GM21515 (cell line): ENCODE measurements around the gene CDH26.
A peak's percentile ranks its signal among the peaks of the same experiment; 100 is the strongest.
"Not testable (repeated sequence)": the region's sequence is repeated elsewhere in the genome, so short reads cannot be mapped to it uniquely, and the experiment has no call there.

Experiments
- ATAC-seq: cut with Tn5 transposase; IDR thresholded peaks from one replicate; pipeline ENCODE4 v1.9.1; 2021; ENCODE audit not compliant: unreplicated experiment

CDH26 gene

DNA sequence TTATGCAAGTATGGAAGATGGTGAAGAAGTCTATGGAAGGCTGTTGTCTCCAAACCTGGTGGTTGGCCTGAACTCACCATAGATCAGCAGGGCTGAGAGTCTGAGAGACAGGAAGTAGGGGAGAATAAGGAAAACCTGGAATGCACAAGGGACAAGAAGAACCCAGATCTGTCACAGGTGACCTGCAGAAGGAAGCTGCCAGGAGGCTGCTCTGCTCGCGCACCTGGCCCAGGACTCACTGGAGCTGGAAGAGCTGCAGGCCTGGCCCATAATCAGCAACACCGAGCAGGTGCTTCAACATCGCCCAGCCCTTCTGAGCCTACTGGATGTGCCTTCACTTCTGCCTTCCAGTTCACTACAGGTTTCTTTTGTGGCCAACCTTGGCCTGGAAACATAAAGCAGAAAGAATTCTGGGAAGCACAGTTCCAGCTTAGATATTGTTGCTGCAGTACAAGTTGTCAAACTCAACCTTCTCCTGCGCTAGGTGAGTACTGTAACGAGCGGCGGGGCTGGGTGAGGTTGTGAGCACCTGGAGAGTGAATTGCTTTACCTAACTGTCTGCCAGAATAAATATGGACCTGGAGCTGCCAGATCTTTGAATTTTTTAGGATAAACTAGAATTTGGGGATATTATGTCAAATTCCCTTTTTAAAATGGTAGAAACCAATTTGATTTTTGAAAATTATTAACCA is 82.4 kb downstream of the CDH26 start:
- no peak for ATAC-seq

DNA sequence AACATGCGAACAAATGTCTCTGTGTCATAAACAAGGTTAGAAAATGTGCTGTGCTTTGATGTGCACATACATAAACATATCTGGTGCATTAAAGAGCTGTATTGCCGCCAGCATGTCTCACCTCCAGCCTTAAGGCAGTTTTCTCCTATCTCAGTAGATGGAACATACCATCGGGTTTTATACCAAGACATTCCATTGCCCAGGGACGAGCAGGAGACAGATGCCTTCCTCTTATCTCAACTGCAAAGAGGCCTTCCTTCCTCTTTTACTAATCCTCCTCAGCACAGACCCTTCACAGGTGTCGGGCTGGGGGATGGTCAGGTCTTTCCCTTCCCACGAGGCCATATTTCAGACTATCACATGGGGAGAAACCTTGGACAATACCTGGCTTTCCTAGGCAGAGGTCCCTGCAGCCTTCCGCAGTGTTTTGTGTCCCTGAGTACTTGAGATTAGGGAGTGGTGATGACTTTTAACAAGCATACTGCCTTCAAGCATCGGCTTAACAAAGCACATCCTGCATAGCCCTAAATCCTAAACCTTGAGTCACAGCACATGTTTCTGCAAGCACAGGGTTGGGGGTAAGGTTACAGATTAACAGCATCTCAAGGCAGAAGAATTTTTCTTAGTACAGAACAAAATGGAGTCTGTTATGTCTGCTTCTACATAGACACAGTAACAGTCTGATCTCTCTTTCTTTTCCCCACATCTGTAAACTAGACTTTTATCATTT is 83.4 kb downstream of the CDH26 start:
- not testable (repeated sequence) for ATAC-seq

DNA sequence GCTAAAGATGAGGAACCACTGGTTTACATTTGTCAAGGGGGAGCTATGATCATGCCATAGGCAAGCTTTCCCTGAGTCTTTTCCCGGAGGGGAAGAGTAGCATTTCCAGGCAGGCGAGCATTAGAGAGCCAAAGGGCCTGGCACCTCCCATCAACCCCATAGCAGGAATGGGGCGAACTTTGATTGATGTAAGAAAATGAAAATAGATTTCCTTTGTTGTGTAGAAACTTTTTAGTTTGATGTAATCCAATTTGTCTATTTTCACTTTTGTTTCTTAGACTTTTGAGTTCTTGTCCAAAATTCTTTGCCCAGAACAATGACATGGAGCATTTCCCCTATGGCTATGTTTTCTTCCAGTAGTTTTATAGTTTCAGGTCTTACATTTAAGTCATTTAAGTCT is 85.2 kb downstream of the CDH26 start:
- no peak for ATAC-seq

DNA sequence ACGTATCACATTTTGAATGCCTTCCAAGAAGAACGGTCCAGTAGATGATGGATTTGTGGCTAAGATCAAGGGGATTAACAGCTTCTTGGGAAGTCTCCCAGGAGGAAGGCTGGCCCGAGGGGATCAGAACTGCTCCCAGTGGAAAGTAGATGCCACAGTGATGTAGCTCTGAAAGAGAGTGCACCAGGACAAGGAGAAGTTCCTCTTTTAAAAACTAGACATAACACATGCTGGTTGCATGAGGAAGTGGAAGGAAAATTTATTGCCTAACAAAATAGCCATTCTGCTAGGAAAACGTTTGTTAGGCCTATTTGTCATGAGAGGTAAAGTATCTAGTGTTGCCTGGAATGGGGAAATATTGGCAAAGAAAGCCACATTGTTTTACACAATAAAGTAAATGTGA is 87.8 kb downstream of the CDH26 start:
- no peak for ATAC-seq

DNA sequence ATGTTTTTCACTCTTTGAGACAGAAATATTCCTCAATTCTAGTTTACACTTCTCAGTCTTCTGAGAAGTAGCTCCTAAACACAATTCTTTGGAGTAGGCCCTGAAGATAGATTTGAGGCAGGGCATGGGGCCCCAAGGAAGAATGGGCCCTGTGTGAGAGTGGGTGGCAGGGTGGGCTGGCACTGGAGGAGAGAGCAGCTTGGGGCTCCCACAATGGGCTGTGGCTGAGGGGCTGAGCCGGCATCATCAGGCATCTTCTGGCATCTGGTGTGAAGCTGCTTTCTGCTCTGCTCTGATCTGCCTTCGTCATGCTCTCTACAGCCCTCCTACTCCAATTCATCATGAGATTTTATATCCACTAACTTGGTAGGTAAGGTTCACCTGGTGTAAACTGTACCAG is 88.2 kb downstream of the CDH26 start:
- no peak for ATAC-seq

DNA sequence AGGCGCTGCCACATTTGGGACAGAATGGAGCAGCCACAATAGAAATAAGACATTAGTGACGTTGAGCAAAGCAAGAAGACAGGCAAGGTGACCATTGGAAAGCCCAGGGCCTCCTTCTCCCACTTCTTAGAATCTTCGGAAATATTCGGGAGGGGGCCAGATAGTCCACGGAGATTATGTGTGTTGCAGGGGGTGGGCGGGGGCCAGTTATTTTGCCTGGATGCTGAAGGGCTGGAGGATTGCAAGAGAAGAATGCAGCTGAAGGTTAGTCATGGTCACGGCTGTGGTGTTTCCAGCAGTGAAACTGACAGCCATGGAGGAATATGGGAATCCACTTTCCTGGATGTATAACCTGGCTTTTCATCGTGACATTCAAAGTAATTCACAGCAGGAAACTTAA is 88.6 kb downstream of the CDH26 start:
- no peak for ATAC-seq

DNA sequence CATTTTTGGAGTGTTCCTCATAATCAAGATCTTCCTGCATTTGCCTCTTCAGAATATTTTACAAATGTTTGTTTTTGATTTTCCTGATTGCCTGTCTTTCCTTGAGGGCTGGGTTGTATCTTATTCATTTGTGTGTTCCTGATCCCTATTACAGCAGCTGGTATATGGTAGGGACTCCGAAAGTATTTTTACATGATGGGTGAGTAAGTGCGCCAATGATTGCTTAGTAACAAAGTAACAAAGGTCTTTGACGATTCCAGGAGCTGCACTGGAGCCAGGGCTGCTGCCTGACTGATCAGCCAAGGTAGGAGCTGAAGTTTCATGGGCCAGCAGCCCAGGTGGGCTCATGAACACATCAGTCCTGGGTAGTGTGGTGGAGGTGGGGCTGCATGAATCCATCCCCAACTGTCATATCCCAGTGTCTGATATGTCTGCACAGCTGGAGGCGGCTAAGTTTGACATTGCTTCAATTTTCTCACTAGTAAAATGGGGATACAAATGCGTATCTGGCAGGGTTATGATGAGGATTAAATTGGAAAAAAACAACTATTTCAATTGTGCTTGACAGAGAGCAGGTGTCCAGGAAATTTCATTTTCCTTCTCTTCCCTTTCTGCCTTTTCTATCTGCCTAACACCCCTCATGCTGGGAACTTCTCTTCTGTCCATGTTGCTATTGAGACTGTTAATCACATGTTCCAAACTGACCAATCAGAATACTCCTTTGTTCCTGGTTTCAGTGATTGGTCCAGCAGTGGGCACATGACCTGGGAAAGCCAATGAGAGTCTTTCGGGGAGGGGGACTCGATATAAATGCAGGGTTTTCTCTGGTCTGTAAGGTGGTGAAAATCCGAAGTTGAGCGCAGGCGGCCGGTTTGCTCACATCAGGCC is 90.7 kb downstream of the CDH26 start:
- ATAC-seq = no peak

DNA sequence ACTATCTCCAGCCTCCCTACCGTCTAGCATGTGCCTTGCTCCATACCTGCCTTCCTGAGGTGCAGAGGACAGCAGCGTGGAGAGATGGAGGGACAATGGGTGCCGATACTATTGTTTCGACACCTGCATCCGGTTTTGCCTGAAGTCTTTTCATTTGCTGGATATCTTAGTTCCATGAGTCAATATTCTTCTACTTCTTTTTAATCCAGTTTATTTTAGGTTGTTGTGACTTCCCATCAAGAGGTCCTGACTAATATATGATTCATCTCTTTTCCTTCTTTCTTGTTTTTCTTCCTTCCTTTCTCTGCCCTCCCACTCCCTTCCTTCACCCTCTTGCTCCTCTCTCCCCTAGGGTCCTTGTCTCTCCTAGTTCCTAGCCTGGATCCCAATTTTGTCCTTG is 91.4 kb downstream of the CDH26 start:
- no peak for ATAC-seq

DNA sequence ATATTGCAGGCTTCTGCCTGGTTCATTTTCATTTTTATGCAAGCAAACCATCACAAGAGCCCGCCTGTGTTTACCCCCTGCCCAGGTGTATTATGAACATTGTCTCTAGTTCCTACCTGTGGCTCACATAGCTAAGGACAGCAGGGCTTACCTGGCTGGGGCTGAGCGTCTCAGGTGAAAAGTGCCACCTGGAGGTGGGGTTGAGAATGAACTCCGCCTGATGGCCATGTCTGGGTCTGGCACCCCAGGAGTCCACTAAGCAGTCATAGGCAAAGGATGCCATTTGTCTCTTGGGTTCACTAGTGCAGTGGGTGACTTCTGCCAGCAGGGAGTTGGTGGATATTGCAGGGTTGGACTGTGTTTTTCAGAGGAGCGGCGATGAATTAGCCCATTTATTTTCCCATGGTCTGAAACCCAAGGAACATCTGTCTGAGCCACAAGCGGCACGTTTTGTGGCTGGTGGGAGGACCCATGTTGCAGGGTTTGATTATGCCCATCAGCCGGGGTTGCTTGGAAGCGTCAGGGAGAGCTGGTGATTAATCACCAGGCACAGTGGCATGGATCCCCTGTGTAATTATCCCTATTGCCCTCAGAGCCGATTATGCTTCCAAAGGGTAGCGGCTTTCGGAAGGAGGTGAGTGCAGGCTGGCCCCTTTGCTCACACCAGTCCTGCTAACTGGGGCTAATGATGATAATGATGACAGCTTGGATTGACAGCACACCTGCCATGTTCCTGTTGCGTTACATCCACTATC is 92.1 kb downstream of the CDH26 start:
- ATAC-seq = no peak

DNA sequence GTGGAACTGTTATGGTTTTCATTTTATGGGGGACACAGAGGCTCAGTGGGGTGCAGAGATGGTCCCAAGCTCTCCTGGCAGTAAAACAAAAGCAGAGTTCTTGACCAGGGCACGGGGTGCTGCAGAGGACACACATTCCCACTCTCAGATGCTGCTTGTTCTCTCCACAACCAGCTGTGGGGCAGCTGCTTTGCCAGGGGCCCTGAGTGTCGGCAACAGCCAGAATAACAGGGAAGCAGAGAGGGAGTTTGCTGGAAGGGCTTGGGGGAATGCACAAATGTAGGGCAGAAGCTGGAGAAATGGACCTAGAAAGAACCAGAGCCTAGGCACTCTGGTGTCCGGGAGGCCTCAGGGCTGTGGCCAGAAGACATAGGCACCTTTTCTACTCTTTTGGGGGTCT is 93.7 kb downstream of the CDH26 start:
- no peak for ATAC-seq

DNA sequence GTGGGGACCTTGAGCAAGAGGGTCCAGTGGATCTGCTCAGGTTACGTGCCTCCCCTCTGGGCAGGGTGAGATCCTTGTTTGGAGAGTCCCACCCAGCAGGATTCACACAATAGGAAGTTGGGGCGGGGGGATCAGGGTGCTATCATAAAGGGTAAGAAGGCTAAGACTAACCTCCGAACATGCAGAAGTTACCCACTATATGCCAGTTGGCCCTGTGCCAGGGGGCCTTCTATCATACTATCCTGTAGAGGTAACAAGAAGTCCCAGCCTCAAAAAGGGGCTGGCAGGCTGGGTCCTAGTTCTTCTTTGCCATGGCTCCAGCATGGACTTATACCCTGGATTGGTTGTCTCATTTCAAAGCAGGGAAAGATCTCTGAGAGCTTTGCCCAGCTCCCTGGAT is 94.1 kb downstream of the CDH26 start:
- ATAC-seq = no peak

DNA sequence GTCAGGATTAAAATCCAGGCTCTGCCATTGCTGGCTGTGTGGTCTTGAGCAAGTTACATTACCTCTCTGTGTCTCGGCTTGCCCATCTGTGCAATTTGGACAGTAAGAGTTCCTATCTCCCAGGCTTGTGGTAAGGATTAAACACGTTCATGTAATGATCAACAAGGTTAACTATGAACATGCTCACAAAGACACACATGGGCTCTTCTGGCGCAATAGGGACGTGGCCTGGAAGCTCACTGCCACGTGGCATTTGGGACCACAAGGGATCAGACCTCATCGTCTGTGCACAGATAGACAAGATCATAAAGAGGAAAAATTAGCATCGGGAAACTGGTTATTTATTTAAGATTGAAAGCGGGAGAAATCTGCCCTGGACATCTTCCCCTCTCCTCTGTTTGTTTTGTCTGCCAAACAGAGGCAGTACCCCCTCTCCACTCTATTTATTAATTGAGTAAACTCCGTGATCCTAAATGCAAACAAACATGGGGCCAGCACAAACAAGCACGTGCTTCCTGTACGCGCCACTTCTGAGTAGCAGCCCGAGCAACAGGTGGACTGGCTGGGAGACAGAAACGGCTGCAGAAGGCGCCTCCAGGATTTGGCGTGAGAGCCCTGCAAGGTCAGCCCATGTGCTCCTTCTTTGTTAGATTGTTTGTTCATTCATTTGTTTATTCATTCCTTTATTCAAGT is 95.0 kb downstream of the CDH26 start:
- ATAC-seq = no peak

DNA sequence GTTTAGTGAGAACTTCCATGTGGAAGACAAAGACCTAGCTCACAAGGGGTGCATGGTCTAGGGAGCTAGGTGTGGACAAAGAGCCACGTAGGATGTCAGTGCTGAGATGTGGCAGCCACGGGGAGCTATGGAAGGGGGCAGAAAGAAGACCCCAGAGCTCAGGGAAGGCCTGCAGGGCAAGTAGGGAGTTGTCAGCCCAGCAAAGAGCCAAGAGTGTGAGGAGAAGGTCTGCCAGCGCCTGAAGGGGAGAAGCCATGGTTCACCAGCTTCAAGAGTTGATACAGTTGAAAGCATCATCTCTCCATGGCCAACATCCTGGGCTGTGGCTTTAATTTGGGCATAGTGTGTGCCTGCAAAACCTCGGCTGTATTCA is 95.6 kb downstream of the CDH26 start:
- ATAC-seq = no peak

DNA sequence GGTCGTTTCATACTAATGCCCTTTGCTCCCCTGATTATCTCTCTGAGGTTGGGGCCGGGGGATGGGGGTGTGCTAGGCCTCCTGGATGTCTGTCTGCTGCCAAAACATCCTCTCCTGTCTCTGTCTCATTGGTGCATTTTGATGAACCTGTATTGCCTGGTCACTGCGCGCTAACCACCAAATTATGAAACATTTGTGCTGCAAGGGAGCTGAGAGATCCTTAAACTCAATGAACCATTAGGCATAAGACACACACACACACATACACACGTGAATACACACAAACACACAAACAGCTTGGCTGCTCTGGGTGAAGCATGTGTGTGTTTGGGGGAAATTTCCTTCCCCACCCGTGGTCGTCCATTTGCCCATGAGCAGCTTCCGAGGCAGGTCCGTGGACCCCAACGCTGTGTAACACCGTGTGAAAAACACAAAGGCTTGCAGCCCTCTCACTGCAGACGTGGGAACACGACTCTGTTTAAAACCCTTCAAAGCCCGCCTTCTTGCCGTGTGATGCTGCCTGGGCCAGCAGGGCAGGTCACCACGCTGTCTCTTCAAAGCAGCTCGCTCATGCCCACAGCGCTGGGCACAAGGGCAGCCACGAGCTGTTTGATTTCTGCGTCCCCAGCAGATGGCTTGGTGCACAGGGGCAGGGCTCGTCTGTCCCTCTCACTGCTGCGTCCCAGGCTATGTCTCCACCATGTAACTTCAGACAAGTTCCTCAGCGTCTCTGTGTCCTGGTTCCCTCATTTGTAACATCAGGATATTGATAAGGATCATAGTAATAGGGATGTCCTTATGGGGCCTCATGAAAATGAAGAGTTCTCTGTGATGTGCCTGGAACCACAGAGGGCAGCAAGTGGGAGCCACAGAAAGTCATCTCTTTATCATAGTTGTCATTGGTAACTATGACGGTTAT is 96.8 kb downstream of the CDH26 start:
- no peak for ATAC-seq

DNA sequence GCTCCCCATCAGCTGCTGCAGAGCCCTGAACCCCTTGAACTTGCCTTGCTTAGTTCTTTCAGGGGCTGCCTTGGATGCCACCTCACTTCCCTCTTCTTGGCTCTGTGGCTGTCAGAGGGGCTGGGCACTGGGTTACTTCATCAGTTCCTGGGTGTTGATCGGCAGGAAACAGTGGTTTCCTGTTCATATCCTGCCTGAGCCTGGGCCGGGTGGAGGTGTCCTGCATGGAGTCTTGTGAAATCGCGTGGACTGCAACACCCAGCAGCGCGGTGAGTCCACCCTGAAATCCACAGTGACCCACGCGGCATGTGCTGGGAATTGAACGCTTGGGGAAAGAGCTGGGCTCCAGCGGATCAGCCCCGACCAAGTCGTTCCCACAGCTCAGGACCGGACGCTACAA is 97.5 kb downstream of the CDH26 start:
- ATAC-seq = no peak

DNA sequence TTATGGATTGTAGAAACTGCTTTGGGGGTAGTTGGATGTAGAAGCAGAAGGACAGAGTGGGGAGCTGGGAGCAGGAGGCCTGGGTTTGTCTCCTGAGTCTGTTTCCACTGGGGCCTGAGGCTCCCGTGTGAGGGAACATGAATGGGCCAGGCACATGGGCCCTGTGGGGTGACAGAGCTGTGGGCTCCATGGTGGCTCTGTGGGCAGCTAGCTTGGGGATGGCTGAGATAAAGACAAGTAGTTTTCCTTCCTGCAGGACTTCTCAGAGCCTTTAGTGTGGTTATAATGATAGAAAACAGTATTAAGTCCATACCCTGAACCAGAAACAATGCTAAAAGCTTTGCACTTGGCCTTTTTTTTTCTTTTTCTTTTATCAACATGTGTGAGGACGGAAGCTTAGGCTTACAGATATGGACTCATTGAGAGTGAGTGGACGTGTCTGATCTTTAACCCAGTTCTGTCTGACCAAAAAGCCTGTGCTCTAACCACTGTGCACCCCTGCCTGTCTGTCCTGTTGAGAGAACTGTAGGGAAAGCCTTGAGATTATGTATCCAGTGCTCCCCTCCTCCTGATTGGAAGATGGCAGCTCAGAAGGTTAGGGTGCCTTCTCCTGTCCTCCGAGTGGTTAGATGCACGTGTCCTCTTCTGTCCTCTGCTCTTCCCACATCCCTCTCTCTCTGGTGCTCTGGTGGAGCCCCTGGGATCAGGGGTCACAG is 98.3 kb downstream of the CDH26 start:
- ATAC-seq = no peak

DNA sequence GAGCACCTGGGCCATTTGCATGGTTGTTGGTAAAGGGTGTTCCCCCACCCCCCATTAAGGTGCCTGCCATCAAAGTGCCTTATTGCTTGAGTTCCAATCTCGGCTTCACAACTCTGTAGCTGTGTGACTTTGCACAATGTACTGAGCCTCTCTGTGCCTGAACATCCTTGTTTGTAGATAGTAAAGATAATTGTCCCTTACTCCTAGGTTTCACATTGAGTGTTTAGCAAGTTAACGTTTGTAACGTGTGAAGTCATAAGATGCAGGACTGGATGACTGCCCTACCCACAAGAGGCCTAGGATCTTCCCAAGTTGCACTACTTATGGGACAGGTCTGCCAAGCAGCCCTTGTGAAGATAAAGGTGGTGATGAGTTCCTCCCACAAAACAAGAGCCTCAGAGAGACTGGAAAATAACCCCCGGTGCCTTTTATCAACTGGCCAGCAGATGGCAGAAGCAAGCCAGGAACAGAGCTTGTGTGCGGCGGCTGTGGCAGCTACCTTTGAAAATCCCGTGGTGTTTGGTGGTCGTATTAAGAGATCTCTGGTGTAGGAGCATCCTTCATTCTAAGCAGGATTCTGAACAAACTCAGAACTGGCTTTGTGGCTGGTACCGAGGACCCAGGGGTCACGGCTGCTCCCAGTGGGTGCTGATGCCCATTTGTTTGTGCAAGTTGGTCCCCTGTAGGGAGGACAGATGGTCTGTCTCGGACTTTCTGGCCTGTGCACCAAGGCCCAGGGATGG is 99.1 kb downstream of the CDH26 start:
- peak; percentile 60 for ATAC-seq
